ENCODE measurements around the gene EHHADH. TPM values are rescaled to one million over a fixed set of nuclear protein-coding genes. Genes with fewer than 3 reads are reported as not detected.

EHHADH gene
- total and polyA plus RNA-seq, 2 of the 13 experiments (the other 11 are each of a cell fraction or from before 2014, with no cell fraction given) = 14.5 to 38.9 TPM

GRCh38 chr3:185175370-185175987, 78.4 kb downstream of the EHHADH start (continued):
- peak; percentile 51 for TF ChIP-seq MAX (IDR thresholded peaks at IDR 0.05)
- no peak for TF ChIP-seq FOXA1 (IDR thresholded peaks at IDR 0.05)
- peak; percentile 87 for TF ChIP-seq FOXA1 (CRISPR knock-in tag; IDR thresholded peaks at IDR 0.05)
- TF ChIP-seq ZBTB7A (CRISPR knock-in tag; IDR thresholded peaks at IDR 0.05) = peak; percentile 61; the same call in 1 of the 2 replicates
- 0 out of 2 replicates have a peak, but pooled peaks have one; percentile 29 for TF ChIP-seq SMAD3 (CRISPR knock-in tag; IDR thresholded peaks at IDR 0.05)
- TF ChIP-seq TSC22D2 (CRISPR knock-in tag; IDR thresholded peaks at IDR 0.05; ENCODE audit: borderline replicate concordance) = no peak
- no peak for TF ChIP-seq NFAT5 (CRISPR knock-in tag; IDR thresholded peaks at IDR 0.05)
- no peak for TF ChIP-seq NR2F6 (IDR thresholded peaks at IDR 0.05)
- TF ChIP-seq NR2F6 (CRISPR knock-in tag; IDR thresholded peaks at IDR 0.05) = no peak; the same call in 1 of the 2 replicates
